ENCODE measurements around the gene POU2F2.

Gene POU2F2

DNA sequence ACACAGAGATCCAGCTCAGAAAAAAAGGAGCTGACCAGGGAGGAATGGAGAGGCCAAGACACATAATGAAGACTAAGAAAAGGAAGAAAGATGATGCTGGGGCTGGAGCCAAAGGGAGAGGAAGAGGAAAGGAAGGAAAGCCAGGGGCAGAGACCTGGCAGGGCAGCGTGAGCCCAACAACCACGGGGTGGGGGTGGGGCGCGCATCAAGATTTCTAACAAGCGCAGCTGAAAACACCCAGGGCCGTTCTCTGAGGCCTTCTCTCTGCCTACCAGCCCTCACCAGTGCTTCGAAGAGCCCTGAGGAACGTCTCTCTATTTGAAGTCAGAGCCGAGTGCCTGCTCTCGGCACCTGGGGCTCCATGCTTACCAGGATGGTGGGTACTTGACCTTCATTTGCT is 23.6 kb upstream of the POU2F2 start:
- Histone ChIP-seq H3K9me3 (ENCODE audit: control insufficient read depth in 2 of 2, low read length in 2 of 2) (no peaks in the 10 kb centered on the region), H3K9ac (ENCODE audit: low read depth in 1 of 2, low read length in 2 of 2) (no peak overlapping the region), H3K27me3 (ENCODE audit: control insufficient read depth in 2 of 2, insufficient read depth in 2 of 2, low read length in 2 of 2) (peaks cover 13 to 14% of the 10 kb centered on the region in 2 donors), H3K27ac (ENCODE audit: low read depth in 2 of 2, low read length in 2 of 2) (no peak overlapping the region), H3K4me1 (ENCODE audit: control insufficient read depth in 2 of 2, insufficient read depth in 2 of 2, low read length in 2 of 2) (peaks cover 0 to 2% of the 10 kb centered on the region in 2 donors), H3K36me3 (ENCODE audit: control insufficient read depth in 2 of 2, insufficient read depth in 2 of 2, low read length in 2 of 2) (no peaks in the 10 kb centered on the region), H3K4me3 (ENCODE audit: low read length in 2 of 2) (no peak overlapping the region)

GRCh38 chr19:42154471-42155323 is 22.5 kb upstream of the POU2F2 start:
- Histone ChIP-seq H3K4me3 (ENCODE audit: low read length in 2 of 2) (no peak overlapping the region), H3K27ac (ENCODE audit: low read depth in 2 of 2, low read length in 2 of 2) (no peak overlapping the region), H3K36me3 (ENCODE audit: control insufficient read depth in 2 of 2, insufficient read depth in 2 of 2, low read length in 2 of 2) (no peaks in the 10 kb centered on the region), H3K9ac (ENCODE audit: low read depth in 1 of 2, low read length in 2 of 2) (no peak overlapping the region), H3K4me1 (ENCODE audit: control insufficient read depth in 2 of 2, insufficient read depth in 2 of 2, low read length in 2 of 2) (peaks cover 0 to 2% of the 10 kb centered on the region in 2 donors), H3K27me3 (ENCODE audit: control insufficient read depth in 2 of 2, insufficient read depth in 2 of 2, low read length in 2 of 2) (peaks cover 16 to 18% of the 10 kb centered on the region in 2 donors), H3K9me3 (ENCODE audit: control insufficient read depth in 2 of 2, low read length in 2 of 2) (no peaks in the 10 kb centered on the region)

GRCh38 chr19:42153672-42154433 is 21.6 kb upstream of the POU2F2 start:
- peaks cover 16 to 18% of the 10 kb centered on the region in 2 donors for H3K27me3 ChIP-seq (ENCODE audit: control insufficient read depth in 2 of 2, insufficient read depth in 2 of 2, low read length in 2 of 2)
- no peak overlapping the region for H3K27ac ChIP-seq (ENCODE audit: low read depth in 2 of 2, low read length in 2 of 2)

DNA sequence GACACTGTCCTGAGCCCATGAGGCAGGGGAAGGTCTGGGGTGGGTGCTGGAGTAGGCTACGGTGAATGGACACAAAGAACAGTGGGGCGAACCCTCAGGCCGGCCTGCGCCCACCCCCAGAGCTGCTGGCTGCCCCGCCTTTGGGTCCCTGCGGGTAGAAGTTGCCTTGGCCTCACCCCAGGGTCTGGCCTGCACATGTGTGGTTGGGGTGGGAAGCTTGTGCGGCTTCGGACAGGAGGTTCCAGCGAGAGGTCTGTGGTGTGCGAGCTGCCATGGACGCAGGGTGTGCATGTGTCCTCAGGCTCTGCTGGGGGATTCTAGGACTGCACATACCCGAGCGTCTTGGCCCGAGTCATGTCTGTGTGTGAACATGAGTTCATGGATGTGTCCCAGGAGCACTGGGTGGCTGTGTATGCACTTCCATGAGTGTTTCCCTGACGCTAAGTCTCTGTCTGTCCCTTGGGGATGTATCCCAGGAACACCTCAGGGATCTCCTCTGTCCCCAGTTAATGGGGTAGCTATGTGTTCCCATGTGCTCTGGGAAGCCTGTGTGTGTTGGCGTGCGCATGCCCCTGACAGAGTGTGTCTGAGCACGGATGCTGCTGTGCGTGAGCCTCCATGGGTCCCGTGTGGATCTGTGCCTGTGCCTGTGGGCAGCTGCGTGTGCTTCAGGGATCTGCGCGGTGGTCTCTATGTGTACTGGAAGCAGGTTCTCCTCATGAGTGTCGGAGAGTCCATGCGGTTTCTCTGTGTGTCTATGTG is 20.8 kb upstream of the POU2F2 start:
- Histone ChIP-seq H3K9me3 (ENCODE audit: control insufficient read depth in 2 of 2, low read length in 2 of 2) (no peaks in the 10 kb centered on the region), H3K36me3 (ENCODE audit: control insufficient read depth in 2 of 2, insufficient read depth in 2 of 2, low read length in 2 of 2) (no peaks in the 10 kb centered on the region), H3K4me3 (ENCODE audit: low read length in 2 of 2) (no peak overlapping the region), H3K27ac (ENCODE audit: low read depth in 2 of 2, low read length in 2 of 2) (no peak overlapping the region), H3K4me1 (ENCODE audit: control insufficient read depth in 2 of 2, insufficient read depth in 2 of 2, low read length in 2 of 2) (peaks cover 0 to 2% of the 10 kb centered on the region in 2 donors), H3K9ac (ENCODE audit: low read depth in 1 of 2, low read length in 2 of 2) (no peak overlapping the region), H3K27me3 (ENCODE audit: control insufficient read depth in 2 of 2, insufficient read depth in 2 of 2, low read length in 2 of 2) (peaks cover 16 to 18% of the 10 kb centered on the region in 2 donors)

More at GRCh38 chr19:42153672-42154433, 21.6 kb upstream of the POU2F2 start:
- Histone ChIP-seq H3K9me3 (ENCODE audit: control insufficient read depth in 2 of 2, low read length in 2 of 2) (no peaks in the 10 kb centered on the region), H3K4me1 (ENCODE audit: control insufficient read depth in 2 of 2, insufficient read depth in 2 of 2, low read length in 2 of 2) (peaks cover 0 to 2% of the 10 kb centered on the region in 2 donors), H3K4me3 (ENCODE audit: low read length in 2 of 2) (no peak overlapping the region), H3K9ac (ENCODE audit: low read depth in 1 of 2, low read length in 2 of 2) (no peak overlapping the region), H3K36me3 (ENCODE audit: control insufficient read depth in 2 of 2, insufficient read depth in 2 of 2, low read length in 2 of 2) (no peaks in the 10 kb centered on the region)

DNA sequence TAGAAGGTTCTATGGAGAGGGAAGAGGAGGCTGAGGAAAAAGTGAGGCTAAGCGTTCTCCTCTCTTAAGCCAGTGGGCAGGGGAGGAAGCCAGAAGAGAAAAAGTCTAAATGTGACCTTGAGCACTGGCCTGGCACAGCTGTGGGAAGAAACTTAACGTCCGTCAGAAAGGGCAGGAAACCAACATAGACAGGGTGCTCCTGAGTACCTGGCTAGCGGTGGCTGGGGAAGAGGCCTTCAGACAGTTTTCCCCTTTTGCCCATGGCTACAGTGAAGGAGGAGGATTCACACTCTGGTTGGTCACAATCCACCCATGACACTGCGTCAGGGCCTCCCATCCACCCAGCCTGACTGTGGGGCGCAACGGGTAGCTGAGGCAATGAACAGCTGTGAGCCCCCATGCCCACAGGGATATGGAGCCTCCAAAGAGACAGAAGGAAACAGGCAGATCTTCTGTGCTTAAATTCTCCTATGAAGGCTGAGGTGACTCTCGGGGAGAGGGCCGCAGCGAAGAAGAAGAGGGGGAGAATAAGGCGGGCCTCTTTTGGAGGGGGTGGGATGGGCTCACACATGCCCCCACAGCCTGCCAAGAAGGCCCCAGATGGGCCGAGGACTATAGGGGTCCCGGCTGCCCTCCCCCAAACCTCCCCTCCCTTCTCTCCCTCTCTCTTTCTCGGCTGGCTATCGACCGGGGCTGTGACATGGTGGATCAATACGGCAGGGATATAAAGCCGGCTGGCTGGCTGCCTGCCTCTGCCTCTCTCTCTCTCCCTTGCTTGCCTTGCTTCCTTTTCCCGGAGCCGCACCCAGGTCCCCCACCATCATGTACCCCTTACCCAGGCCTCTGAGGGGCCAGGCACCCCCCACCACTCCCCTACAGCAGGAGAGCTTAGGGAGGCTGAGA is 19.8 kb upstream of the POU2F2 start:
- Histone ChIP-seq H3K9me3 (ENCODE audit: control insufficient read depth in 2 of 2, low read length in 2 of 2) (no peaks in the 10 kb centered on the region), H3K36me3 (ENCODE audit: control insufficient read depth in 2 of 2, insufficient read depth in 2 of 2, low read length in 2 of 2) (no peaks in the 10 kb centered on the region), H3K4me3 (ENCODE audit: low read length in 2 of 2) (no peak overlapping the region), H3K4me1 (ENCODE audit: control insufficient read depth in 2 of 2, insufficient read depth in 2 of 2, low read length in 2 of 2) (peaks cover 0 to 2% of the 10 kb centered on the region in 2 donors), H3K9ac (ENCODE audit: low read depth in 1 of 2, low read length in 2 of 2) (no peak overlapping the region), H3K27me3 (ENCODE audit: control insufficient read depth in 2 of 2, insufficient read depth in 2 of 2, low read length in 2 of 2) (peaks cover 18% of the 10 kb centered on the region in 2 donors), H3K27ac (ENCODE audit: low read depth in 2 of 2, low read length in 2 of 2) (no peak overlapping the region)

- Histone ChIP-seq H3K27ac (ENCODE audit: low read depth in 2 of 2, low read length in 2 of 2) (no peak overlapping the region), H3K27me3 (ENCODE audit: control insufficient read depth in 2 of 2, insufficient read depth in 2 of 2, low read length in 2 of 2) (peaks cover 18% of the 10 kb centered on the region in 2 donors), H3K9ac (ENCODE audit: low read depth in 1 of 2, low read length in 2 of 2) (no peak overlapping the region), H3K4me1 (ENCODE audit: control insufficient read depth in 2 of 2, insufficient read depth in 2 of 2, low read length in 2 of 2) (peaks cover 0 to 2% of the 10 kb centered on the region in 2 donors), H3K9me3 (ENCODE audit: control insufficient read depth in 2 of 2, low read length in 2 of 2) (no peaks in the 10 kb centered on the region), H3K36me3 (ENCODE audit: control insufficient read depth in 2 of 2, insufficient read depth in 2 of 2, low read length in 2 of 2) (no peaks in the 10 kb centered on the region), H3K4me3 (ENCODE audit: low read length in 2 of 2) (no peak overlapping the region)
Measured at GRCh38 chr19:42150911-42151361, 18.7 kb upstream of the POU2F2 start.

- peaks cover 18% of the 10 kb centered on the region in 2 donors for H3K27me3 ChIP-seq (ENCODE audit: control insufficient read depth in 2 of 2, insufficient read depth in 2 of 2, low read length in 2 of 2)
- no peak overlapping the region for H3K27ac ChIP-seq (ENCODE audit: low read depth in 2 of 2, low read length in 2 of 2)
- H3K9me3 ChIP-seq (ENCODE audit: control insufficient read depth in 2 of 2, low read length in 2 of 2) = no peaks in the 10 kb centered on the region
- H3K36me3 ChIP-seq (ENCODE audit: control insufficient read depth in 2 of 2, insufficient read depth in 2 of 2, low read length in 2 of 2) = no peaks in the 10 kb centered on the region
- no peak overlapping the region for H3K9ac ChIP-seq (ENCODE audit: low read depth in 1 of 2, low read length in 2 of 2)
- no peak overlapping the region for H3K4me3 ChIP-seq (ENCODE audit: low read length in 2 of 2)
- H3K4me1 ChIP-seq (ENCODE audit: control insufficient read depth in 2 of 2, insufficient read depth in 2 of 2, low read length in 2 of 2) = peaks cover 0 to 2% of the 10 kb centered on the region in 2 donors
Measured at GRCh38 chr19:42150364-42150763, 18.1 kb upstream of the POU2F2 start.

DNA sequence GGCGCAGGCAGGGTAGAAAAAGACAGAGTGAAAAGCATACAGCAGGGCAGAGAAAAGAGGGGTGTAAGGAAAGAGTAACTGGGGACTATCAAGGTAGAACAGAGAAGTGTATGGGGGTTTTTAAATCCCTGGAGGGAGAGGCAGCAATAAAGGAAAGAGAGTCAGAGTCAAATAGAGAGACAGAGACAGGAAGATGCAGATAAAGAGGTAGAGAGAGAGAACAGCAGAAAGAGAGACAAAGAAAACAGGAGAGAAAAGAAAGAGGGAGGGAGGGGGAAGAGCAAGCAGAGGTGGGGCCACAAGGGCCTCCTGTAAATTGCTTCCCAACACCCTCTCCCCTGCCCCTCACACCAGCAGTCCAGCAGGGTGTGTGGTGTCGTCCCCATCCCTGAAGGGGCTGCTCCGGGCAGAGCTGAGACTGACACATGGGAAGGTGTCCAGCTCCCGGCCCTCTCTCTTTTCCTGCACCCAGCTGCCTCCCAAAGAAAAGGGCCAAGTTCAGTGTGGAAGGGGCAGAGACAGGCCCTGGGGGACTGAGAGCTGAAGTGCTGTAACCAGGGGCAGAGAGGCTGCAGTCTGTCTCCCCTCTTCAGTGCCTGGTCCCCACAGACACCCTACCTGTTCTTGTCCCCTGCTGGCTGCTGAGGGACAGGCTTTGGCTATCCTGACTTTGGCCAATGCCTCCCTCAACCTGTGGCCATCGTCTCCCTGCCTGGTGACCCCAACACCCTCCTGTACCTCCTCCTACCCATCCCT is 17.4 kb upstream of the POU2F2 start:
- H3K4me1 ChIP-seq (ENCODE audit: control insufficient read depth in 2 of 2, insufficient read depth in 2 of 2, low read length in 2 of 2) = no peaks in the 10 kb centered on the region
- H3K36me3 ChIP-seq (ENCODE audit: control insufficient read depth in 2 of 2, insufficient read depth in 2 of 2, low read length in 2 of 2) = no peaks in the 10 kb centered on the region
- peaks cover 16 to 18% of the 10 kb centered on the region in 2 donors for H3K27me3 ChIP-seq (ENCODE audit: control insufficient read depth in 2 of 2, insufficient read depth in 2 of 2, low read length in 2 of 2)
- H3K27ac ChIP-seq (ENCODE audit: low read depth in 2 of 2, low read length in 2 of 2) = no peak overlapping the region
- no peak overlapping the region for H3K4me3 ChIP-seq (ENCODE audit: low read length in 2 of 2)
- no peaks in the 10 kb centered on the region for H3K9me3 ChIP-seq (ENCODE audit: control insufficient read depth in 2 of 2, low read length in 2 of 2)
- H3K9ac ChIP-seq (ENCODE audit: low read depth in 1 of 2, low read length in 2 of 2) = no peak overlapping the region

GRCh38 chr19:42148266-42148665 is 16.0 kb upstream of the POU2F2 start:
- Histone ChIP-seq H3K27me3 (ENCODE audit: control insufficient read depth in 2 of 2, insufficient read depth in 2 of 2, low read length in 2 of 2) (peaks cover 8 to 17% of the 10 kb centered on the region in 2 donors), H3K36me3 (ENCODE audit: control insufficient read depth in 2 of 2, insufficient read depth in 2 of 2, low read length in 2 of 2) (no peaks in the 10 kb centered on the region), H3K9me3 (ENCODE audit: control insufficient read depth in 2 of 2, low read length in 2 of 2) (no peaks in the 10 kb centered on the region), H3K9ac (ENCODE audit: low read depth in 1 of 2, low read length in 2 of 2) (no peak overlapping the region), H3K27ac (ENCODE audit: low read depth in 2 of 2, low read length in 2 of 2) (no peak overlapping the region), H3K4me3 (ENCODE audit: low read length in 2 of 2) (no peak overlapping the region), H3K4me1 (ENCODE audit: control insufficient read depth in 2 of 2, insufficient read depth in 2 of 2, low read length in 2 of 2) (no peaks in the 10 kb centered on the region)

All from mucosa of rectum (tissue), 2 donors.